GM12874 (cell line): ENCODE measurements around the gene TNK1.

Experiments used
- CTCF ChIP-seq: IDR thresholded peaks from 2 replicates; pipeline ENCODE4 v1.5.1; 2011; ENCODE audit warnings: low read depth, mild to moderate bottlenecking, control low read depth, low read length, moderate library complexity; ENCODE audit not compliant: insufficient read depth

Gene TNK1

GRCh38 chr17:7413346-7413985 is 32.6 kb downstream of the TNK1 start:
- TF ChIP-seq CTCF, result no peak

DNA sequence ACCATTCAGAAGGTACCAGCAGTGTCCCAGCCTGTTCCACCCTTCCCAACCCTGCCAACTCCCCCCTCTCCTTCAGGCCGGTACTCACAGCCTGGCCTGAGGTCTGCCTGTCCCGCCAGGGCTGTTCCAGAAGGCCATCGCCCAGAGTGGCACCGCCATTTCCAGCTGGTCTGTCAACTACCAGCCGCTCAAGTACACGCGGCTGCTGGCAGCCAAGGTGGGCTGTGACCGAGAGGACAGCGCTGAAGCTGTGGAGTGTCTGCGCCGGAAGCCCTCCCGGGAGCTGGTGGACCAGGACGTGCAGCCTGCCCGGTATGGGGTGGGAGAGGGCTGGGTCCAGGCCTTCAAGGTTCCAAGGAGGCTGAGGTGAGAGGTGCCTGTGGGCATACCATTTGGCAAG is 33.9 kb downstream of the TNK1 start:
- TF ChIP-seq CTCF, result no peak

GRCh38 chr17:7415784-7416183 is 34.9 kb downstream of the TNK1 start:
- no peak for TF ChIP-seq CTCF

DNA sequence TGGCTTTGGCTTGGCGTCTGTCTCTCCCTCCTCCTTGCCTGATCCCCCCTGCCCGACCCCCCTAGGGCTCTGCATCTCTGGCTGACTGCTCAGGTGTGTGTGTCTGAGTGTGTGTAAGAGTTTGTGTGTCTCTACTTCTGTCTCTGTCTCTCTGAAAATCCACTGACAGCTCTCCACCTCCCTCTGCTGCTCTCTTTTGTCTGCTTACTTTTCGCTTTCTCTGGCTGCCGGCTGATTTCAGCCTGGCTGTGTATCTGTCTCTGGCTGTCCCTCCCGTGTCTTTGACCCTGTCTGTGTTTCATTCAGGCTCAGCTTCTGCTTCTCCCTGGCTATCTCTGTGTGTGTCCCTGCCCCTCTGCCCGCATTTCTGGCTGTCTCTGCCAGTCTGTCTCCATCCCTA is 35.4 kb downstream of the TNK1 start:
- no peak for TF ChIP-seq CTCF

- no peak for TF ChIP-seq CTCF
Measured at GRCh38 chr17:7417056-7417655, 36.3 kb downstream of the TNK1 start.

DNA sequence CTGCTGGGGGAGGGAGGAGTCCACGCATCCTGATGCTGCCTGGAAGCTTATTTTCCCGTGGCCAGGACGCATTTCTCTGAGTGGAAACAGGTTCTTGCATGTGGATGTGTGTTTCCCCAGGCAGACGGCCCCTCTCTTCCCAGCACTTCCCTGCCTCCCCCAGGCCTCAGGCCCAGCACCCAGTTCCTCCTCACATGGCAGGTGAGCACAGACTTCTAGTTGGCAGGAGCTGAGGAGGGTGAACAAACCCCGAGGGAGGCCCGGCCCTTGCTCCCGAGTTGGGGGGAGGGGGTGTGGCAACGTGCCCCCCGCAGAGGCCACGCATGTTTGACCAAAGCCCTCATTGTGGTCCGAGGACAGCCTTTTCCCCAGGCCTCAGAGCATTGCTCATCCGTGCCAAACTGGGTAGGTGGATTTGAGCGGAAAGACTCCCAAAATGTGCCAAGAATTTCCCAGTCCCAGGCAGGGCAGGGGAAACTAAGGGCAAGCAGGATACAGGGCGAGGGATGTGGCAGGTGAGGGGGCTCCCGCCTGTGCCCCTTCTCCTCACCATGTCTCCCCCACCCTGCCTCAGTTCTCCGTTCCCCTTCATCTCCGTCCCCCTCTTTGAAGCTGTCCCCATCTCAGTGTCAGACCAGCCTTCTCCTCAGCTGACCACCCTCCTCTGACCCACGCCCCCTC is 37.7 kb downstream of the TNK1 start:
- TF ChIP-seq CTCF, result no peak

GRCh38 chr17:7419819-7420610 is 39.1 kb downstream of the TNK1 start, which contains the start of gene SPEM1:
Gene SPEM1 (plus strand): TSS chr17:7420324. CDS start chr17:7420385, 61 bp downstream.
- TF ChIP-seq CTCF, result no peak
